Activated CD4-positive, alpha-beta T cell treated with anti-CD3 and anti-CD28 coated beads, Interleukin-2, amount 50 U/mL, for 1 hour (primary cell): ENCODE data around the gene SMIM24.
A peak's percentile ranks its signal among the peaks of the same experiment; 100 is the strongest.

Source experiments
- DNase-seq: peaks from one replicate; pipeline ENCODE4 v3.0.0-alpha.2; 2020

SMIM24 gene

DNA sequence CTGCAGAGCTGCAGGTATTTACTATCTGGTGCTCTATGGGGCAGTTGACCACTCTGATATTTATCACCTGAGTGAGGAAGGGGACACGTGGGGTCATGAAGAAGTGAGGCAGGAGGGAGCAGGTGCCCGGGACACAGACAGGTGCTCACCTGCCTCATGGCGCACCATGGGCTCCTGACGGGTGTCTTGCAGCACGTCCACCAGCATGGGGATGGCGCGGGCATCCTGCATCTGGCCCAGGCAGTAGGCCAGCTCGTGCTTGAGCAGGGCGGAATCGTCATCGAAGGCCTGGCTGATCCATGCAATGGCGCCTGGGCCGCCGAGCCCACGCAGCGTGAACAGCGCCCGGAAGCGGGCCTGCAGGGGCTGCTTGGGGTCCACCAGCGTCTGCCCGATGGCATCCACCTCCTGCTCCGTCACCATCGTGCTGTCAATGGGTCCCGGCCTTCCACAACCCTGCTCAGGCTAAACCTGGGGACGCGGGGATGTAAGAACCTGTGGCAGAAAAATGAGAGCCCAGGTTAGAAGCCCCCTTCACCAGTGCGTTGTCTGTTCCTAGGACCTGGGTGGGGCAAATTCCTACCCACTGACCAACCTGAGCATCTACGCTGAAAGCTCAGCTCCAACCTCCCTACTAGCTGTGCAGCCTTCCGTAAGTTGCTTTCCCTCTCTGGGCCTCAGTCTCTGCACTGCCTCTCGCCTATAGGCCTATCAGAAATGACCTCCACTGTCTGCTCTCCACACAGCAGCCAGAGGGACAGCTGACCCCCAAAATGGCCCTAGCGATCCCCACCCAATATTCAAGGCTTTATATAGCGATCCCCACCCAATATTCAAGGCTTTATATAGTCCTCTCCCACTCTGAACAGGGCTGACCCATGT lies 16.3 kb upstream of the SMIM24 start:
- no peak for DNase-seq

DNA sequence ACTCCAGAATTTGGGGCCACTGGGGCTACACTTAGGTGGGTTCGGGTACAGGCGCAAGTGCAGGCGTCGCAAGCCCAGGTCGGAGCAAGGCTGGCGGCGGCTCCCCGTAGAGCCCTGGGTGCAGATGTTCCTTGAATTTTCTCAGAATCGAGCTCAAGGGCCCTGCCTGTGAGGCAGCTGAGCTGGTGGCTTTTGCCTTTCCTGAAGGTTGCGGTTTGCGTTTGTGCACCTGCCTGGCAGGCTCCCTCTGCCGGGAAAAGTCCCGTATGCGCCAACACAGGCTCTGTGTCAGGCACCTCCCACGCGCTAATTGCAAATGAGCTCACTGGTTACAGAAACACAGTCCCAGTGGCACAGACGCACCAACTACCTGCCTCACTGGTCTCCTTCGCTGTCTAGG lies 14.2 kb upstream of the SMIM24 start:
- peak; percentile 48 for DNase-seq

DNA sequence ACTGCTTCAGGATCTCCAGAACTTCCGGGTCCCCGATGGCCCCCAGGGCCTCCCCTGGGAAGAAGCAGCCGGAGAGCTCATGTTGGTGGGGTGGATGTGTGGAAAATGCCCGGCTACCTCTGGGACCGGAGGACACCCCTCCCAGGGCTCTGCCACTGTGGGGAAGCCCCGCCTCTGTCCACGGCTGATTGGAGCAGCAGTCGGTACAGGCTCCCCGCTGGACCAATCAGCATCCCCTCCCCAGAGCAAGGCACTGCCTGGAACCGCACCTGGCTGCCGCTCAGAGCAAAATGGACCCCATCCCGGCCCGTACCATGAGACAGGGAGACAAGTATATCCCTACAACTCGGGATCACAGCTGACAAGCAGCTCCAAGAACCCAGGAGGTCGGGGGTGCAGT lies 13.7 kb upstream of the SMIM24 start:
- peak; percentile 41 for DNase-seq

DNA sequence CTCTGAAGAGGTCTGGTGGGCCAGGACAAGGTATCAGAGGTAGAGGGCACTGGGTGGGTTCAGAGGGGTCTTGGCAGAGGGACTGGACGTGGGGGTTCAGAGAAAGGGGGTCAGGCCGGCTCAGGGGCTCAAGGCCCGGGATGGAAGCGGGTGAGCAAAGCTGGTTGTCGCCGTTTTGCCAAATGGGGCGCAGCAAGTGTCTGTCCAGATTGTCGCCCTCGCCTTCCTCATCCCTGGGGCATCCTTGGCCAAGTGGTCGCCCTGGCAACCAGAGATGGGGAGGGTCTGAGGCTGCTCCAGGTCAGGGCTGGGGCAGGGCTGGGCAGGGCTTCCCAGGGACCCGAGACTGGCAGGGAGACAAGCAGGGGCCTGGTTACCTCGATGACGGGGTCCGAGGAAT lies 13.3 kb upstream of the SMIM24 start:
- DNase-seq = no peak

DNA sequence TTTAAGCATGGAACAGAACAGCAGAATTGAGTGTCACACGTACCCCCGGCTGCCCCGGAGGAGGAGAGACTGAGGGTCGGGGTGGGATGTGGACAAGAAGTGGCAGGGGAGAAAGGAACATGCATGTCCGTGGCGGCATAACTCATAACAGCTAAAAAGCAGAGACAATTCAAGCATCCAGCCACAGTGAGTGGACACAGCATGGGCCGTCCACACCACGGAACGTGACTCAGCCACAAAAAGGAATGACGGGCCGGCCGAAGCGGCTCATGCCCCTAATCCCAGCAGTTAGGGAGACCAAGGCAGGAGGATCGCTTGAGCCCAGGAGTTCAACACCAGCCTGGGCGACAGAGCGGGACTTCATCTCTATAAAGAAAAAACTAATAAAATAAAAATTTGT lies 12.6 kb upstream of the SMIM24 start:
- DNase-seq = no peak

DNA sequence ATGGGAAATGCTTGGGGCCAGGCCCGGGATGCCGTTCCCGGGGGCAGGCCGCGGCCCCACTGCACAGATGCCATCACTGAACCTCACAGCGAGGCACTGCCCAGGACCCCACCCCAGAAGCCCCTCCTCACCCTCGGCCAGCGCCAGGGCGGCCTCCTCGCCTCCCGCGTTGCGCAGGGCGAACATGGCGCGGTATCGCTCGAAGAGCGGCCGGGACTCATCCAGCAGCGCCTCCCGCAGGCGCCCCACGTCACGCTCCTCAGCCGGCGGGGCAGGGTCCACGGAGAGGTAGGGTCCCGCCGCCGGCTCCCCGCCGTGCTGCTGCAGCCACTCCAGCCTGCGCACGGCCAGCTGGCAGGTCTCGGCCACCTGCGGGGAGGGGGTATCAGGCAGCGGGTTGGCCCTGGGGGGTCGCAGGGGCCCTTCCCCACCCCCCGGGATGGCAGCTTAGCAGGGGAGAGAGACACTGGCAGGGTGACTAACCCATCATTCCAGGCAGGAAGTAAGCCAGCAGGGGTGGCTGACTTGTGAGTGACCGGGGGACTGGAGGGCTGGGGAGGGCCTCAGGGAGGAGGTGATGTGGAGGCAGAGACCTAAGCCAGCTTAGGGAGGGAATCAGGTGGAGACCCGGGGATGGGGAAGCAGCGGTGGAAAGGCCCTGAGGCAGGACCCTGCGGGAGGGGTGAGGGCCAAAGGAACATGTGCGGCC lies 12.0 kb upstream of the SMIM24 start:
- no peak for DNase-seq

DNA sequence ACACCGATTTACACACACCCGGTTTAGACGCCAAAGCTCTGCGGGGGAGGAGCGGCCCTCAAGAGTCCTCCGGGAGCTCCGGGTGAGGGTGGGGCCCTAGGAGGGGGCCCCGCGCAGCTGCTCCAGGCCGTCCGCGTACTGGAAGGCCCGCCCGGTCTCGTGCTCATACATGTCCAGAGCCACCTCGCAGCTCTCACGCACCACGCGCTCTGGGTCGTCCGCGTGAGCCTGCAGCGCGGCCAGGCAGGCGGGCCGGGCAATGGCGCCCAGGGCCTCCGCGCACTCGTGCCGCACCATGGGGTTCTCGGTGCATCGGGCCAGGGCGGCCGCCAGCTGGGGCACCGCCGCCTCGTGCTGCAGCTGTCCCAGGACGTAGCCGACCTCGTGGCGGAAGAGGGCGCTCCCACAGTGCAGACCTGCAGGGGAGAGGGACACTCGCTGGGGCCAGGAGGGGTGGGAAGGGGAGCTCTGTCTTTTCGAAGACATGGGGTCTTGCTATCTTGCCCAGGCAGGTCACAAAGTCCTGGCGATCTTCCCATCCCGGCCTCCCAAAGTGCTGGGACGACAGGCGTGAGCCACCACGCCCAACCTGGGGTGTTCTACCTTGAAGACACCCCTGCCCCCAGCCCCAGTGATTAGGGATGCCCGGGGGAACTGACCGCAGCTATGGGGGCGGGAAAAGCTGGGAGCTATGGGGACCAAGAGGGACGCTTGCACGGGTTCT lies 11.2 kb upstream of the SMIM24 start:
- DNase-seq = no peak

DNA sequence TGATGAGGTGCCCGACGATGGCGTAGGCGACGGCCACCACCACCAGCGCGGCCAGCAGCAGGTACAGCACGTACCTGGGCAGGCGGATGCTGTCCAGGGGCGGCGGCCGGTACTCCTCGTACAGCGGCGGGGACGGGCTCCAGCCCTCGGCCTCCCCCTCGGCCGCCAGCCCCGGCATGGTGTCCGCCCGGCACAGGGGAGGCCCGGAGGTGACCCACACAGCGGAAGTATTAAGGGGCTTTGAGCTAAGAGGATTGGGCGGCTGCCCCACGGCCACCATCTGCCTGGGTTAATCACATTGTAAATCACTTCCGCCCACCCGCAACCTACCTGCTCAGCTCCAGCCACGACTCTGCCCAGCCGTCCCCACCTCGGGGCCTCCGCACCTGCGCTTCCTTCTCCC lies 2.9 kb upstream of the SMIM24 start, which contains the start of gene SMIM44:
SMIM44 (minus strand) TSS at position 216 of the 403 bp plus-strand sequence; CDS start at position 178, 38 bp downstream.
- DNase-seq = no peak

DNA sequence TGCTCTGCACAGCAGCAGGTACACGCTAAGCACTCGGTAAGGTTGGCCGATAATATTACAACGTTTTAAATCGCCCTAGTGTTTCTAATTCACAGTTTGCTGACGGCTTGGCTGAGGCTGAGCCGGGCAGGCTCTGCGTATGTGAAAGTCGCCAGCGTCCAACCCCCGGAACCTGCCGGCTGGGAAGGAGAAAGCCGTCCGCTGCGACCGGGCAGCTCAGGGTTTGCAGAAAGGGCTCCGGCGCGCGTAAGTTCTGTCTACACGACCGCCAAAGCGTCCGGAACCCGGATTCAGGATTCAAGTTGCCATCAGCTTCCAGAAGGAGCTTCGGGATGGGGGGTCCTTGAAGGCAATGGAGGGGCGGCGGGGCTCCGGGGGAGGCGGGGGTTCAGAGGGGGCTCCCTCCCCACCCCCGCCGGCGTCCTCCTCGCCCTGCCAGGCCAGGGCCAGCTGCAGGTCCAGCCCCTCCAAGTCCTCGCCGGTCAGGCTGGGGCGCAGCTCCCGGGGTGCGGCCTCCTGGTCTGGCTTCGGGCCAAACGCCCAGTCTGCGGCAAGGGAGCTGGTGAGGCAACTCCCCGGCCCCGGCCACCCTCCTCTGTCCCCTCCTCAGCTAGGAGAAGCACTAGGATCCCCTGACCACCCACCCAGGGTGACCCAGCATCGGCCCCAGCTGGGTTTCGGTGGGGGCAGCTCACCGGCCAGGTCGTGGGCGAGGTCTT lies 2.3 kb upstream of the SMIM24 start:
- no peak for DNase-seq

DNA sequence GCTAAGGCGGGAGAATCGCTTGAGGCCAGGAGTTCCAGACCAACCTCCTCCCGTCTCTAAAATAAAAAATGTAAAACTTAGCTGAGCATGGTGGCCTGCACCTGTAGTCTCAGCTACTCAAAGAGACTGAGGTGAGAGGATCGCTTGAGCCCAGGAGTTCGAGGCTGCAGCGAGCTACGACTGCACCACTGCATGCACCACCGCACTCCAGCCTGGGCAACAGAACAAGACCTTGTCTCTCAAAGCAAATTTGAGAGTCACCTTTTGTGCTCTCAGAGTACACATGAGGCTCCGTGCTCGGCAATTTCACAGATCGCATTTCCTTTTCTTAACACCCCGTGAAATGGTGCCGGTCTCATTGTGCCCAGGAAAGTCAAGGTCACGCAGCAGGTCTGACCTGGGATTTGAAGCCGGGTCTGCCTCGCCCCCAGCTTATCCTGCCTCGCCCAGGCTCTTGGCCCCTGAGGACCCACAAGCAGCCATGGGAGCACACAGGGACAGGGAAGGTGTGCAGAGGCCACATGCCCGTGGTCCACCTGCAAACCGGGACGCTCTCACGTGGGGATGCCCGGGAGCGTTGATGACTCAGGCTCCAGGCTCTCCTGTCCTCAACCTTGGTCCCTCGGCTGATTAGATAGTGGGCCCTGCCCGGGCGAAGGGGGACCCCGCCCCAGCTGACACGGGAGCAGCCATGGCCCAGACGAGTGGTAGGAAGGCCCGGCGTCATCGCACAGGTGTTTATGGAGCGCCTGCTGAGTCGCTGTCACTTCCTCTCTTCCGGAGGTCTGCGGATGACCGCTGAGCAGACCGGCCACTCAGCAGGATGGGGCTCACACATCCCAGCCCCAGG lies 1.1 kb upstream of the SMIM24 start:
- no peak for DNase-seq

DNA sequence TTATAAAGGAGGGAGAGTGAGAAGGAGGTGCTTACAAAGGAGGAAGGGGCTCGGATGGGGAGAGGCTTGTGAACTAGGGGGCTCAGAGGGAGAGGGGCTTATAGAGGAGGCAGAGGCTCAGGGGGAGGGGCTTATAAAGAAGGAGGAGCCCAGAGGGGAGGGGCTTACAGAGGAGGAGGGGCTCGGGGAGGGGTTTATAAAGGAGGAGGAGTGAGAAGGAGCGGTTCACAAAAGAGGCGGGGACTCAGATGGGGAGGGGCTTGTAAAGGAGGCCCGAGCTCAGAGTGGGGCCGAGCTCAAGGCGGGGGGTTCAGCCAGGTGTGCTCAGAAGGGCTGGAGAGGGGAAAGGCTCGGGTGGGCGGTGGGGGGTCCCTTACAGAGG lies 500 bp downstream of the SMIM24 start:
- peak; percentile 23 for DNase-seq

DNA sequence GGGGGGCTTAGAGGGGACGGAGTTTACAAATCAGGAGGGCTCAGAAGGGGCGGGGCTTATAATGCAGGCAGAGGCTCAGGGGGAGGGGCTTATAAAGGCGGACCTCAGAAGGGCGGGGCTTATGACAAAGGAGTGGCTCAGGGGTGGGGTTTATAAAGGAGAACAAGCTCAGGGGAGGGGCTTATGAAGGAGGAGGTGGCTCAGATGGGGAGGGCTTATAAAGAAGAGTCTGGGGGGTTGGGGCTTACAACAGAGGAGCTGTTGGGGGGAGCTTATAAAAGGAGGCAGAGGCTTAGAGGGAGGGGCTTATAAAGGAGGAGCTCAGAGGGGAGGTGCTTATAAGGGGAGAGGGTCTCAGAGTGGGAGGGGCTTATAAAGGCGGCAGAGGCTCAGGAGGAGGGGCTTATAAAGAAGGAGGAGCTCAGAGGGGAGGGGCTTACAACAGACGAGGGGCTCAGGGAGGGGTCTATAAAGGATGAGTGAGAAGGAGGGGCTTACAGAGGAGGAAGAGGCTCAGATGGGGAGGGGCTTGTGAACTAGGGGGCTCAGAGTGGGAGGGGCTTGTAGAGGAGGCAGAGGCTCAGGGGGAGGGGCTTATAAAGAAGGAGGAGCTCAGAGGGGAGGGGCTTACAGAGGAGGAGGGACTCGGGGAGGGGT lies 1.0 kb downstream of the SMIM24 start:
- DNase-seq = peak; percentile 33

DNA sequence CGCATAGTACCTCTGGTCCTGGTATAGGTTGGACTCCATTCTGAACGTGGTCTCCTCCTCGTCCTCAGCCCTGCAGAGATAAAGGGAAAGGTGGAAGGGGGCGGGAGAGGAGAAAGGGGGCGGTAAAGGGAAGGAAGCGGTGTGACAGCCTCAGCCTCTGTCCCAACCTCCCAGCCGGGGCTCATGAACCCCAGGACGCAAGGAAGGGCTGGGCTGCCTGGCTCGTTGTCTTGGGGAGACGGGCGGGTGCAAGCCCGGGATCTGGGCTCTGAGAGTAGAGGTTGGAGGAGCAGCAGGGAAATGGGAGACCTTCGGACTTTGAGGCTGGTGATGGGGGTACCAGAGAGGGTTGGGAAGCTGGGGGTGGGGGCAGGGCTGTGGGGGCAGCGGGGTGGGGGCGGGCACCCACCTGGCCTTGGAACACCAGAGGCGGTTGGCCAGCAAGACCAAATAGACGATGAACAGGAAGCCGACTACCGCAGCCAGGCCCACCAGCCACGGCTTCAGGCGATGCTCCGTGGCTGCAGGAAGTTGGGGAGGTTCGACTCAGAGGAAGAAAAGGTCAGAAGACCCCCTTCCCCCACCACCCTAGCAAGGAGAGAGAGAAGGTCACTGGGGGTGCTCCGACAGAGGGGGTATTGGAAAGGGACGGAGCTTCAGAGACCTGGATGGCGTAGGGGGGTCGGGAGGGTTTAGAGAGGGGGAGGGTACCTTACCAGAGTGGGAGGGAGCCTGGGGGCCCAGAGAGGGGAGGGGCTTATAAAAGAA lies 1.7 kb downstream of the SMIM24 start:
- no peak for DNase-seq

DNA sequence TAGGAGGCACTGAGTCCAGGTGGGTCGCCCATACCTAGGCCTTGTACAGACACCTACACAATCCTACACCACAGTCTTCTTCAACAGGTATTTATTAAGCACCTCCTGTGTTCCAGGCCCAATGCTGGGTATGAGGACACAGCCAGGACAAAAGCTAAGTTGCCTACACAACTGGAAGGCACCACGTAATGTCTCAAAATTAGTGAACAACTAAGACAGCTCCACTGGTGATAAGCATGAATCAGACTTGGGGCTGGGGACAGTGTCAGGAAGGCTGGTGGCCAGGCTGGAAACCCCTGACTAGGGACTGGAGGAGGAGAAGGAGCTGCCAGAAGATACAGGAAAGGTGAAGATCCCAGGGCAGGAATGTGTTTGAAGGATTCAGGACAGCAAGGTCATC lies 2.4 kb downstream of the SMIM24 start:
- DNase-seq = no peak

DNA sequence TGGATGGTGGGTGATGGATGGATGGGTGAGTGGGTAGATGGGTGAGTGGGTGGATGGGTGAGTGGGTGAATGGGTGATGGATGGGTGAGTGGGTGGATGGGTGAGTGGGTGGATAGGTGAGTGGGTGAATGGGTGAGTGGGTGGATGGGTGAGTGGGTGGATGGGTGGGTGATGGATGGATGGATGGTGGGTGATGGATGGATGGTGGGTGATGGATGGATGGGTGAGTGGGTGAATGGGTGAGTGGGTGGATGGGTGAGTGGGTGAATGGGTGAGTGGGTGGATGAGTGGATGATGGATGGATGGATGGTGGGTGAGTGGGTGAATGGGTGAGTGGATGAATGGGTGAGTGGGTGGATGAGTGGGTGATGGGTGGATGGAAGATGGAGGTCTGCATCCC lies 2.8 kb downstream of the SMIM24 start:
- no peak for DNase-seq

DNA sequence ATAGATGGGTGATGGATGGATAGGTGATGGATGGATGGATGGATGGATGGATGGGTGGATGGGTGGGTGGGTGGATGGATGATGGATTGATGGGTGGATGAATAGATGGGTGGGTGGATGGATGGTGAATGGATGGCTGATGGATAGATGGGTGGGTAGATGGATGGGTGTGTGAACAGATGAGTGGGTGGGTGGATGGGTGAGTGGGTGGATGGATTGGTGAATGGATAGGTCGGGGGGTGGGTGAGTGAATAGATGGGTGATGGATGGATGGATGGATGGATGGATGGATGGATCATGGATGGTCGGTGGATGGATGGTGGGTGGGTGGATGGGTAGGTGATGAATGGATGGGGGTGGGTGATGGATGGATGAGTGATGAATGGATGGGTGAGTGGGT lies 3.5 kb downstream of the SMIM24 start:
- DNase-seq = no peak

DNA sequence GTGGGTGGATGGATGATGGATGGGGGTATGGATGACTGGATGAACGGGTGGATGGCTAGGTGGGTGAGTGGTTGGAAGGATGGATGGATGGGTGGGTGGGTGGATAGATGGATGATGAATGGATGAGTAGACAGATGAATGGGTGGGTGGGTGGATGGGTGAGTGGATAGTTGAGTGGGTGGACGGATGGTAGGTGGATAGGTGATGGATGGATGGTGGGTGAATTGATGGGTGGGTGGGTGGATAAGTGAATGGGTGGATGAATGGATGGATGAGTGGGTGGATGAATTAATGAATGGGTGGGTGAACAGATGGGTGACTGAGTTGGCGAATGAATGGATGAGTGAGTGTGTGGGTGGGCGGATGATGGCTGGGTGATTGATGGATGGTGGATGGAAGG lies 4.9 kb downstream of the SMIM24 start:
- DNase-seq = no peak

DNA sequence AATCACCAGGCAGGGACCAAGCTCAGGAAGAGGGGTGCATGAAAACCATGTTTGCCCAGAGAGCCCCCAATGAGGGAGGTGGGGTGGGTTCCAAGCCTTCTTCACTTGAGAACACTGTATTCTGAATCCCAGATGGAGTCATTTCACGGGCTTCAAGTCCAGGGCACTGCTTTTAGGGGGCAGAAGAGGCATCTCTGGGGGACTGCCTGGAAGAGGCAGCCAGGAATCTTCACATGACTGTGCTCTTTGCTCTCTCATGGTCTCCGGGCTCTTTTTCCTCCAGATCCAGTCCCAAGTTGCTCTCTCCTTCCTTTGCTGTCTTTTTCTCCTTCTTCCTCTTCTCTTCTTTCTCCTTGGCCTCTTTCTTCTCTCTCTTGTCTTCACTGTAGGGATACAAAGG lies 5.7 kb downstream of the SMIM24 start:
- DNase-seq = no peak

DNA sequence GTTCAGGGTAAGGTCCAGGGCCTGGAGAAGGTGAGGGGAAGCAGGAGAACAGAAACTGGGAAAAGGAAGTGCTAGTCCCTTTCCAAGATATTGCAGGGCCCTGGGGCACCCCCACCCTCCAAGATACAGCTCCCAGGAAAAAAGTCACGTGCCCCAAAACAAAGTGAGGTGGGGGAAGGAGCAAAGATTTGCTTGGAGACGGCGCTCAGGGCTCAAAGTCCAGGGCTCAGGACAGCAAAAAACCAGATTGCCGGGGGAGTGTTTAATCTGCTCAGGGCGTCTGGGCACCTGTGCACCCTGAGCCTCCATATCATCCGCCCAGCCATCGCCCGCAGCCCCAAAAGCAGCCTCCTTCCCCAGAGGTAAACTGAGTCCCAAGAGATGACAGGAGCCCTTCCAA lies 6.3 kb downstream of the SMIM24 start:
- DNase-seq = no peak

DNA sequence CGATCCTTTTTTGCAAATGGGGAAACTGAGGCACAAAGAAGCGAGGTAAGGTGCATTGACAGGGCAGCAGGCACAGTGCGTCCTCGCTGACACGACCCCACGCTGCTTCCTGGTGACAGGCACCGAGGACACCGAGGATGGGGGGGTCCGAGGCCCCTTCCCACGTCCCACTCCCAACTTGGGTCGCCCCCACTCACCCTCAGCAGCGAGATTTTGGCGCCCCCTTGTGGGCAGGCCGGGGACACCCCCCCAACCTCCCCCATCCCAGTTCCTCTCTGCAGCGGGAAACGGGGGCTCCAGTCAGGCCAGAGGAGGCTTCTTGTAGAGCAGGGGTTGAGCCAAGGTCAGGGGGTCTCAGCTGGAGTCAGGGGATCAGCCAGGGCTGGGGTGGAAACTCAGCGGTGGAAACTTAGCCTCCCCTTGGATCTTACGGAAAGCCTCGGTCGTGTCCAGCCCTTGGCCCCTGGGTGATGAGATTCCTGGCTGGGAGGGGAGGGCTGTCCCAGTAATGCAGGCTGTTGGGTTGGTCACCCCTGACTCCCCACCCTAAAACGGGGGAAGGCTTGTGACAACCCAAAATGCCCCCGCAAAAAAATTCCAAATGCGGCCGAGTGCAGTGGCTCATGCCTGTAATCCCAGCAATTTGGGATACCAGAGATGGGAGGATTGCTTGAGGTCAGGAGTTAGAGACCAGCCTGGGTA lies 8.2 kb downstream of the SMIM24 start:
- DNase-seq = peak; percentile 42
